Skeletal muscle tissue (tissue), 5 donors: Measurements from ENCODE around the gene RASAL3. TPM values are rescaled to one million over a fixed set of nuclear protein-coding genes. Genes with fewer than 3 reads are reported as not detected.

Source experiments
- H3K27ac ChIP-seq: one replicate; pipeline ENCODE4 v1.7.0; 2013; ENCODE audit warnings: mild to moderate bottlenecking, low read depth, low read length, inconsistent platforms
- H3K27me3 ChIP-seq, 3 donors: one replicate each; pipeline ENCODE4 v1.7.0; 2013; ENCODE audit warnings: low read length in 3 of 3; ENCODE audit not compliant: control insufficient read depth in 3 of 3, insufficient read depth in 3 of 3
- H3K36me3 ChIP-seq, 3 donors: one replicate each; pipeline ENCODE4 v1.7.0; 2013; ENCODE audit warnings: low read length in 3 of 3; ENCODE audit not compliant: control insufficient read depth in 3 of 3, insufficient read depth in 3 of 3
- H3K4me1 ChIP-seq, 3 donors: one replicate each; pipeline ENCODE4 v1.7.0; 2013; ENCODE audit warnings: low read length in 3 of 3, mild to moderate bottlenecking in 3 of 3; ENCODE audit not compliant: control insufficient read depth in 3 of 3, insufficient read depth in 3 of 3
- H3K4me3 ChIP-seq, 3 donors: one replicate each; pipeline ENCODE4 v1.7.0; 2013; ENCODE audit warnings: low read length in 3 of 3
- H3K9ac ChIP-seq, 3 donors: one replicate each; pipeline ENCODE4 v1.7.0; 2013; ENCODE audit warnings: low read length in 3 of 3, mild to moderate bottlenecking in 3 of 3, moderate library complexity in 2 of 3, low read depth in 1 of 3
- H3K9me3 ChIP-seq, 3 donors: one replicate each; pipeline ENCODE4 v1.7.0; 2013; ENCODE audit warnings: low read length in 3 of 3; ENCODE audit not compliant: control insufficient read depth in 3 of 3
- small RNA-seq: library from RNA; depleted of rRNA; stranded (forward); fragments of <200 nt; gene quantifications from one replicate; pipeline ENCODE3, GENCODE V24; 2014
- total RNA-seq: library from RNA; depleted of rRNA; stranded (reverse); fragments of >200 nt; gene quantifications from one replicate; pipeline ENCODE4 v1.2.3, GENCODE V29; 2014
- donor health status: Osteomylitis.

RASAL3 gene
- total RNA-seq, 1 donor from 2014 or later: 0.52 TPM

GRCh38 chr19:15403151-15403531, 61.2 kb downstream of the RASAL3 start:
- Histone ChIP-seq H3K4me1 (peaks cover 64 to 82% (median 71%) of the 10 kb centered on the region in 3 donors), H3K4me3 (peak overlapping the region; percentile 1 to 35 (median 3)), H3K36me3 (peaks cover 47 to 53% (median 49%) of the 10 kb centered on the region in 3 donors)

GRCh38 chr19:15402411-15403150, 61.8 kb downstream of the RASAL3 start:
- peaks cover 52 to 58% (median 55%) of the 10 kb centered on the region in 3 donors for H3K36me3 ChIP-seq
- H3K9me3 ChIP-seq: no peaks in the 10 kb centered on the region
- H3K4me3 ChIP-seq: peak overlapping the region in 1 of 3 donors; percentile 35
- no peaks in the 10 kb centered on the region for H3K27me3 ChIP-seq
- H3K9ac ChIP-seq: peak overlapping the region; percentile 2 to 43 (median 26)
- H3K4me1 ChIP-seq: peaks cover 64 to 87% (median 71%) of the 10 kb centered on the region in 3 donors
- peak overlapping the region; percentile 79 for H3K27ac ChIP-seq

More at GRCh38 chr19:15403151-15403531, 61.2 kb downstream of the RASAL3 start:
- peak overlapping the region; percentile 2 to 66 (median 26) for H3K9ac ChIP-seq
- no peaks in the 10 kb centered on the region for H3K9me3 ChIP-seq
- no peaks in the 10 kb centered on the region for H3K27me3 ChIP-seq
- H3K27ac ChIP-seq: peak overlapping the region; percentile 79

Small RNAs within 50 kb of the gene (small RNA-seq; reads per million reads assigned to genes)
- gene MIR1470: not detected

Other genes starting within 250 kb of the RASAL3 start
- gene EPHX3, start 232.1 kb downstream of the RASAL3 start, total RNA-seq: not detected
- gene BRD4, start 132.0 kb downstream of the RASAL3 start, total RNA-seq: 9.4 TPM
- gene AKAP8, start 84.8 kb downstream of the RASAL3 start, total RNA-seq: 13.6 TPM
- 39.1 TPM for gene AKAP8L, start 45.6 kb downstream of the RASAL3 start, total RNA-seq
- 3.7 TPM for gene WIZ, start 14.6 kb downstream of the RASAL3 start, total RNA-seq
- not detected for gene PGLYRP2, start 15.0 kb upstream of the RASAL3 start, total RNA-seq
- gene CYP4F22, start 44.0 kb upstream of the RASAL3 start, total RNA-seq: not detected
- gene CYP4F8, start 150.7 kb upstream of the RASAL3 start, total RNA-seq: not detected
- 0.52 TPM for gene CYP4F3, start 176.4 kb upstream of the RASAL3 start, total RNA-seq
- 1.0 TPM for gene CYP4F12, start 208.5 kb upstream of the RASAL3 start, total RNA-seq